DMS114 treated with DMSO at 0.1 percent for 48 hours (cell line): Measurements from ENCODE around the gene COG8.
A peak's percentile ranks its signal among the peaks of the same experiment; 100 is the strongest.
"Not testable (repeated sequence)": the region's sequence is repeated elsewhere in the genome, so short reads cannot be mapped to it uniquely, and the experiment has no call there.

Experiments used
- DNase-seq: peaks from one replicate; lab custom pipeline; 2025; ENCODE audit not compliant: unreplicated experiment; lab: John Stamatoyannopoulos, UW

The COG8 gene

GRCh38 chr16:69293401-69293800 lies 46.0 kb downstream of the COG8 start:
- no peak for DNase-seq

- DNase-seq: not testable (repeated sequence)
These were observed 47.7 kb downstream of the COG8 start for GRCh38 chr16:69291657-69292056.

GRCh38 chr16:69286941-69287713 lies 52.2 kb downstream of the COG8 start:
- peak; percentile 38 for DNase-seq

GRCh38 chr16:69285240-69285639 lies 54.1 kb downstream of the COG8 start:
- no peak for DNase-seq

- no peak for DNase-seq
These were observed 55.5 kb downstream of the COG8 start for GRCh38 chr16:69283851-69284250.

- DNase-seq: no peak
These were observed 62.0 kb downstream of the COG8 start for GRCh38 chr16:69277413-69277812.
